22Rv1 (cell line): ENCODE data around the gene DENND2D.

Source experiments
- ZFX ChIP-seq: fragments of 450-650 bp; IDR thresholded peaks from 2 replicates; pipeline ENCODE4 v1.6.1; 2017; ENCODE audit warnings: antibody characterized with exemption, borderline replicate concordance
- TF ChIP-seq, protein P1 (sequence below): fragments of 450-650 bp; IDR thresholded peaks from 2 replicates; pipeline ENCODE4 v1.5.1; 2017; ENCODE audit warnings: mild to moderate bottlenecking

DNA sequence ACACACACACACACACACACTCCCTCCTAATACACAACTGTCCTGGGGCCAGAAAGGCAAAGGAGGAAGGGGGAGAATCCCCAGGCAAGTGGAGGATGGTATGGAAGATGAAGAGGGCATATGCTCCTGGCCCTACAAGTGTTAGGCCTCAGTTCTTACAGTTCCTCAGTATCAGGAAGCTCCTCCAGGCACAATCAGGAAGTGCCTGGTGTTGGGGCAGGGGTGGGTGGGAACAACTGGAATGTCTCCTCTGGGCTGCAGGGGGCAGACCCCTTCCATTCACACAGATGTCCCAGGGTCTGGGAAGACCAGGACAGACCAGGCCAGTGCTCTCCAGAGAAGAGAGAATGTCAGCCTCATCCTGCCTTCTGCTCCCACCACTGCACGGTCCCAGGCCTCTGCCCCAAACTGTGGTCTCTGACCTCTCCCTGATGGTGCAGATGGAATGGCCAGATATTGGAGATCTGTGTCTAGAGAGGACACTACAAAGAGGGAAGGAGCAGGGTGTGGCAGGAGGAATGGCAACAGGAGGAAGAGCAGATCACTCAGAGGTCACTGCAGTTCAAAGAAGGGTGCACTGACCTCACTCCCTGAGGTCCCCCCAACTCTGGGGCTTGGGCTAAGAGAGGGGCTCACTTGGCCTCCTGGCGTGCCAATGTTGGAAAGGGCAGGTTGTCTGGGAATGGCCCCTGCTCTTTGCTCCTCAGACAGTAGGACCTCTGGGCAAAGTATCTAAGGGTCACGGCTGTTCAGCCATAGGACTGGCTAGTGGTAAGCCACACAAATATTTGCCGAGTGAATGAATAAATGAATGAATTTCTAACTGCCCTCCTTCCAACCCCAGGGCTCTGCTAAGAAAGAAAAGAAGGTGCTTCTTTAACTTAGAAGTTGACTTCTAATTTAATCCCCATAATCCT lies 2.5 kb upstream of the DENND2D start:
- TF ChIP-seq, protein P1, sequence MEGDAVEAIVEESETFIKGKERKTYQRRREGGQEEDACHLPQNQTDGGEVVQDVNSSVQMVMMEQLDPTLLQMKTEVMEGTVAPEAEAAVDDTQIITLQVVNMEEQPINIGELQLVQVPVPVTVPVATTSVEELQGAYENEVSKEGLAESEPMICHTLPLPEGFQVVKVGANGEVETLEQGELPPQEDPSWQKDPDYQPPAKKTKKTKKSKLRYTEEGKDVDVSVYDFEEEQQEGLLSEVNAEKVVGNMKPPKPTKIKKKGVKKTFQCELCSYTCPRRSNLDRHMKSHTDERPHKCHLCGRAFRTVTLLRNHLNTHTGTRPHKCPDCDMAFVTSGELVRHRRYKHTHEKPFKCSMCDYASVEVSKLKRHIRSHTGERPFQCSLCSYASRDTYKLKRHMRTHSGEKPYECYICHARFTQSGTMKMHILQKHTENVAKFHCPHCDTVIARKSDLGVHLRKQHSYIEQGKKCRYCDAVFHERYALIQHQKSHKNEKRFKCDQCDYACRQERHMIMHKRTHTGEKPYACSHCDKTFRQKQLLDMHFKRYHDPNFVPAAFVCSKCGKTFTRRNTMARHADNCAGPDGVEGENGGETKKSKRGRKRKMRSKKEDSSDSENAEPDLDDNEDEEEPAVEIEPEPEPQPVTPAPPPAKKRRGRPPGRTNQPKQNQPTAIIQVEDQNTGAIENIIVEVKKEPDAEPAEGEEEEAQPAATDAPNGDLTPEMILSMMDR = no peak
- no peak for TF ChIP-seq ZFX
